Measurements from ENCODE around the gene EXOC3L4.
A peak's percentile ranks its signal among the peaks of the same experiment; 100 is the strongest.

- no peak for TF ChIP-seq CTCF (IDR thresholded peaks at IDR 0.05)
- peak; percentile 86 for TF ChIP-seq REST (IDR thresholded peaks at IDR 0.05; ENCODE audit: low read depth, low read length)
- no peak for TF ChIP-seq RAD21 (IDR thresholded peaks at IDR 0.05; ENCODE audit: low read length)
- no peak for TF ChIP-seq SMC3 (IDR thresholded peaks at IDR 0.05; ENCODE audit: low read depth, low read length)
- TF ChIP-seq RFX5 (IDR thresholded peaks at IDR 0.05; ENCODE audit: low read length): no peak
- no peak for TF ChIP-seq YY1 (IDR thresholded peaks at IDR 0.05; ENCODE audit: low read depth)
- TF ChIP-seq POLR2AphosphoS5 (IDR thresholded peaks at IDR 0.05; ENCODE audit: low read depth, low read length): no peak
- no peak for TF ChIP-seq FOSL2 (IDR thresholded peaks at IDR 0.05; ENCODE audit: borderline replicate concordance, low read depth)
- no peak for TF ChIP-seq EZH2phosphoT487 (IDR thresholded peaks at IDR 0.05; ENCODE audit: borderline replicate concordance, low read depth)
- no peak for TF ChIP-seq FOXJ3 (CRISPR knock-in tag; IDR thresholded peaks at IDR 0.05)
- TF ChIP-seq GATA2 (CRISPR knock-in tag; IDR thresholded peaks at IDR 0.05): no peak
- TF ChIP-seq TEAD4 (IDR thresholded peaks at IDR 0.05; ENCODE audit: borderline replicate concordance, insufficient read depth): no peak
- TF ChIP-seq MAX (IDR thresholded peaks at IDR 0.05; ENCODE audit: low read depth): no peak
- no peak for TF ChIP-seq CHD2 (IDR thresholded peaks at IDR 0.05; ENCODE audit: low read length, partially characterized antibody)
Measured at GRCh38 chr14:103045371-103045869, 49.1 kb upstream of the EXOC3L4 start.

Data from SK-N-SH (cell line).